HG02588 (cell line): Measurements from ENCODE around the gene TBX18.
A peak's percentile ranks its signal among the peaks of the same experiment; 100 is the strongest.

ENCODE experiments used
- ATAC-seq: cut with Tn5 transposase; IDR thresholded peaks from one replicate; pipeline ENCODE4 v1.9.1; 2021; ENCODE audit warnings: mild to moderate bottlenecking, moderate library complexity; ENCODE audit not compliant: unreplicated experiment

The TBX18 gene

GRCh38 chr6:84764332-84765049, at the start of gene TBX18:
Gene TBX18, minus strand, starts transcription at chr6:84764598. Its CDS starts 417 bp downstream, at chr6:84764181.
- ATAC-seq: no peak

GRCh38 chr6:84811351-84811750, 47.0 kb upstream of the TBX18 start:
- no peak for ATAC-seq

GRCh38 chr6:84809455-84809854, 45.1 kb upstream of the TBX18 start:
- no peak for ATAC-seq

GRCh38 chr6:84808491-84809061, 44.2 kb upstream of the TBX18 start:
- no peak for ATAC-seq

GRCh38 chr6:84805145-84805544, 40.7 kb upstream of the TBX18 start:
- no peak for ATAC-seq

- ATAC-seq: no peak
Observed at GRCh38 chr6:84804720-84805119, 40.3 kb upstream of the TBX18 start.

- no peak for ATAC-seq
Observed at GRCh38 chr6:84801250-84801649, 36.9 kb upstream of the TBX18 start.

- no peak for ATAC-seq
Observed at GRCh38 chr6:84798257-84798656, 33.9 kb upstream of the TBX18 start.

- ATAC-seq: no peak
Observed at GRCh38 chr6:84796343-84796742, 31.9 kb upstream of the TBX18 start.

GRCh38 chr6:84791927-84792326, 27.5 kb upstream of the TBX18 start:
- no peak for ATAC-seq

GRCh38 chr6:84791233-84791632, 26.8 kb upstream of the TBX18 start:
- ATAC-seq: no peak

- no peak for ATAC-seq
Observed at GRCh38 chr6:84789170-84789569, 24.8 kb upstream of the TBX18 start.

- no peak for ATAC-seq
Observed at GRCh38 chr6:84788689-84789088, 24.3 kb upstream of the TBX18 start.

GRCh38 chr6:84785671-84786070, 21.3 kb upstream of the TBX18 start:
- ATAC-seq: no peak

- no peak for ATAC-seq
Observed at GRCh38 chr6:84779917-84780316, 15.5 kb upstream of the TBX18 start.

- ATAC-seq: no peak
Observed at GRCh38 chr6:84779380-84779779, 15.0 kb upstream of the TBX18 start.

GRCh38 chr6:84777888-84778287, 13.5 kb upstream of the TBX18 start:
- ATAC-seq: no peak

GRCh38 chr6:84776392-84776791, 12.0 kb upstream of the TBX18 start:
- no peak for ATAC-seq

- no peak for ATAC-seq
Observed at GRCh38 chr6:84775751-84776150, 11.4 kb upstream of the TBX18 start.

GRCh38 chr6:84774985-84775284, 10.5 kb upstream of the TBX18 start:
- ATAC-seq: no peak

- peak; percentile 81 for ATAC-seq
Observed at GRCh38 chr6:84774157-84774984, 10.0 kb upstream of the TBX18 start.
